A673 (cell line): ENCODE measurements around the gene AIFM2.

Experiments used
- CTCF ChIP-seq: fragments of 300-800, 200-600 bp; sonication (generic); conservative IDR thresholded peaks from 2 replicates; pipeline ENCODE4 v1.5.1; 2017; ENCODE audit warnings: low read depth, mild to moderate bottlenecking, antibody characterized with exemption, low read length, moderate library complexity, mixed read lengths
- EZH2 ChIP-seq: fragments of 200-600 bp; sonication (generic); IDR thresholded peaks from 2 replicates; pipeline ENCODE4 v1.6.1; 2017; ENCODE audit warnings: borderline replicate concordance, low read depth, mild to moderate bottlenecking, mixed read lengths, antibody characterized with exemption, low read length; ENCODE audit not compliant: poor library complexity, severe bottlenecking

GRCh38 chr10:70125918-70126552, 6.6 kb downstream of the AIFM2 start:
- no peak for TF ChIP-seq CTCF
- no peak for TF ChIP-seq EZH2
